ENCODE data around the gene CRIP1.

Gene CRIP1

DNA sequence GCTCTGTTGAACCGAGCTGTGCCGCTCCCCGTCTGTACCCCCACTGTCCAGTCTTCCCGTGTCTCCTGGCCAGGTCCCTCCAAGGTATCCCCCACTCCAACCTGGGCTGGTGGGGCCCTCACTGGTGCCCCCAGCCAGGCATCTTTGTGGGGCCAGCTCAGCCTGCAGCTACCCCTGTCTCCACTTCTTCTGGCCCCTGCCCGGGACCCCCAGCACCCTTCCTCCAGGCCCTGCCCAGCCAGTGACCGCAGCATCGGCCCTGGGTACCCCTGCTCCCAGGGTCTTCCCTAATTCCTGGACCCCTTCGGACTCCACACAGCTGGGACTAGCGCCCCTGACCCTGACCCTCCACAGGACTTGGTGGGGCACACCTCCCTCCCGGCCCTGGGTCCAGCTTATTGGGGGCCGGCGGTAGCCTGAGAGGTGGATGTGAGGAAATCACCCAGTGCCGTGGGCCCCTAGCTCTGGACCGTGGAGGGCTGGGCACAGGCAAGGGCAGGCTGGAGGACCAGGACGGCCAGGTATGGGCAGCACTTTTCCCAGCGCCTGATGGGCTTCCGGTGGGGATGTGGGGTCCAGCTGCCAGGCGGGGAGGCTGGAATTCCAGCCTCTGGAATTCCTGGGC, 4.1 kb upstream of the CRIP1 start:
- DNase-seq: no peak

DNA sequence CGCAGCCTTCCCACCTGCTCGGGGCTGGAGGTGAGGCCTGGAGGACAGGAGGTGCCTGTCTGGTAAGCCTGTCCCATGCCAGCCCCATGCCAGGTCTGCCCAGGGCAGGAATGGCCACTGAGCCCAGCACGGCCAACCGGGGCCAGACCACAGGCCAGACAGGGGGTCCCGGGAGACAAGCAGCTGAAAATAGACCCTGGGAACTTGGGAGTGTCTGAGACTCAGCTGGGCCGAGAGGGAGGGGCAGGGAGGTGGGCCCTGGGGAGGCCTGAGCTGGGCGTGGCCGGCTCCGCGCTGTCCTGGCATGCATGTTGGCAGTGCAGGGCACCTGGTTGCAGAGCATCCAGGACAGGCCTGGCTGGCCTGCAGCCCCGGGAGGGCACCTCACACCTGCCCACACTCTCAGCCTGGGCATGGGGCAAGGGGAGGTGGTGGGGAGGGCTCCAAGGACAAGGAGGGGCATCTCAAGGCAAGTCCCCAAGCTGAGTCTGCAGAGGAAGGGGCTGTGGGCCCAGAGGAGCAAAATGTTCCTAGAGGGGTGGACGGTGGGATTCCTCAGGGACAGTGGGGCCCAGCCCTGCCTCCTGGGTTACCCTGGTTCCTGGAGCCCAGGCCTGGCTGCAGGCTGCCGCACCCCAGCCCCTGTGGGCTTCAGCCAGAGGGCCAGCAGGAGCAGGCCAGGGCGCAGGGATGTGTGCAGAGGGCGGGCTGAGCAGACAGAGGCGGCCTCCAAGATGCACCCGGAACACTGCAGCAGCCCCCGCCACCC, 3.2 kb upstream of the CRIP1 start:
- DNase-seq: no peak

DNA sequence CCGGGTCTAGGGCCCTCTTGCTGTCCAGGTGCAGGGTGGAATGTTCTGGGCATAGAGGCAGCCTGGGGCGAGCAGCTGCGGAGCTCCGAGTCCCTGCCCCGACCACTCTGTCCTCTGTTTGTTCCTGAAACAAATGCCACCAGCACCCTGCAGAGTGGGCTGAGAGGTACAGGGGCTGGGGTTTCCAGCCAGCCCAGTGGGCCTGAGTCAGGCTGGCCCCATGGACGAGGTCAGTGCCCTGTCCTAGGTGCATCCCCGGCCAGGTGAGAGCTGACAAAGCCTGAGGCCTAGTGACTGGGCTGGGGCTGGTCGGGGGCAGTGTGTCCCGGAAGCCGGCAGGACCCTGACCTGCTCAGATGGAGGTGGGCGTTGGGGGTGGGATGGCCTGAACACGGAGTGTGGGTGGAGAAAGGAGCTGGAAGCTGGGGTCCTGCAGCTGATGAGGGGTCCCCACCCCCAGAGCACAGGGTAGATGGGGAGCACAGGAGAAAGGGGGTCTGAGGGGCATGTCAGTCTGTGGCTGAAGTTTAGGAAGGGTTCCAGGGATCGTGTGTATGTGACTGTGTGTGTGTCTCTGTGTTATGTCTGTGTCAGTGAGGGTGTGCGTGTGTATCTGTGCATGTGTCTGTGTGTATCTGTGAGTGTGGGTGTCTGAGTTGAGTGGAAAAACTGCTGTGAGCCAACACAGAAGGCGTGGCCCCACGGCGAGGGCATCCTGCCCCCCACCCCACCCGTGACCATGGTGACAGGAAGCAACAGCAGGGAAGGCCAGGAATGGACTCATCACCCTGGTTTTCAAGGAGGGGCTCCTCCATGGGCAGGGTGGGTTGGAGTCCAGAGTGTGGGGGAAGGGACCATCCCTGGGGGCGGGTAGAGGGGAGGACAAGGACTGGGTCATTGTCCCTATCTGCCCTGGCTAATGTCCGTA, 2.4 kb upstream of the CRIP1 start:
- DNase-seq: no peak

DNA sequence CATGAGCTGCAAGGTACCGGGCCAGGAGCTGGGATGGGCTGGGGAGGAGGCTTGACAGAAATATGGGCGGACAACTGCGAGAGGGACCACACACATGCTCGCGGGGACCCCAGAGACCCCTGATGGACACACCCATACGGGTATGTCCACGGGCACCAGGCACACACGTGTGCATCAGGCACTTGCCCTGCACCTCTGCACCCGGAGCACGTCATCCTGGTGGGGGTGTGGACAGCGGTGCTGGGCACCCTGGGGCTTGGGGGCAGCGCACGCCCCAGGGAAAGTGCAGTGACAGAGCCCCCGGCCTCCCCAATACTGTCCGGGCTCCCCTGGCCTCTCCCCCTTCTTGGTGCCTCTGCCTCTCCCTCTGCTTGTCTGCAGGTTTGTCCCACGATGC, 1.7 kb upstream of the CRIP1 start:
- no peak for DNase-seq

DNA sequence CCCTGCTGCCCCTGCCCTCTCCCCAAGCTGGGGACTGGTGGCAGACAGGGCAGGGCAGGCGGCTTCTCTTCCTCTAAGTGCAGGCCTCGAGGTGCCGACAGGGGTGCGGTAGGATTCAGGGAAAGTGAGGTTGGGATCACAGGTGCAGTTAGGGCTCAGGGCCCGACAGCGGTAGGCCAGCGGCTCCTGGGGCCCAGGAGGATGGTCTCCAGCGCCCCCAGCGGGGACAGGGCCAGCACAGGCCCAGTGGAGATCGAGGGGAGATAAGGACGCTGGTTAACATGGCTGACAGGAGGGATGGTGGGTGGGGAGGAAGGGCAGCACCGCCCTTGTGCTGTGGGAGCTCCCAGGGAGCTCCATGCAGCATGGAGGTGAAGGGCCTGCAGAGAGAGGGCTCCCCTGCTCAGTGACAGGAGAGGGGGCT, 935 bp upstream of the CRIP1 start:
- DNase-seq: no peak

DNA sequence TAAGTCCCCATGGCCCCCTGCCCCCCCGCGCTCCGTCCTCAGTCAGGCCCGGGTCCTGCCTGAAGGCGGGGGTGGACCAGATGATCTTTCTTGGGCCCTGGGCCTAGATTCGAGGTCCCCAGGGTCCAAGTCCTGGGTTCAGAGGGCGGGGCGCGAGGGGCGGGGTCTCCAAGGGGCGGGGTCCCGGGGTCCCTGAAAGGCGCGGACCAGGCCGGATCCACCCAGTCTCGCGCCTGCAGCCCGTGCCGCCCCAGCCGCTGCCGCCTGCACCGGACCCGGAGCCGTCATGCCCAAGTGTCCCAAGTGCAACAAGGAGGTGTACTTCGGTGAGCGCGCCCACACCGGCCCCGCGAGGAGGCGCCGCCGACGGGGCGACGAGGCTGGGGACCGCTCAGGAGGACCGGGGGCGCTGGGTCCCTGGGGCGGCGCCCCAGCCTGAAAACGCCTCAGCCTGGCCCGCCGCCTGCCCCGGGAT, 325 bp downstream of the CRIP1 start:
- peak; percentile 60 for DNase-seq

DNA sequence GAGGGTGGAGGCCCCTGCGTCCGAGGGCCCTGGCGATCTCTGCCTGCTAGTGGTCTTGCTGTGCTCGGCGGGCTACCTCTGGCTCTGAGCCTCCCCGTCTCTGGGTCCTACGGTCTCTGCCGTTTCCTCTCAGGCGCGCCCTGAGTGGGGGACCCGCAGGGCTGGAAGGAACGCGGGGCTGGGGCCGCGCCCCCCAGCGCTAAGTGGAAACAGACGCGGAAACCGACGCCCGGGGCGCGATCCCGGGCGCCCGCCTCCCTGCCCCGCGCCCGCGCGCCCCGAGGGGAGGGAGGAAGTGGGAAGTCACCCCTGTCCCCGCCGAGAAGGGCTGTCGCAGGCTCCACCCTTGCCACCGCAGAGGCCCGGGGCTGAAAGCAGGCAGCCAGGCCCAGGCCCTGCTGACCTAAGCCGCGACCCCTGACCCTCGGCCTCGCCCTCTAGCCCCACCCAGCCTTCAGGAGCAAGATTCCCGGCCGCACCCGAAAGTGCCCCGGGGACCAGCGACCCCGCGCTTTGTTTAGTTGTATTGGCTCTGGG, 831 bp downstream of the CRIP1 start:
- DNase-seq: no peak

DNA sequence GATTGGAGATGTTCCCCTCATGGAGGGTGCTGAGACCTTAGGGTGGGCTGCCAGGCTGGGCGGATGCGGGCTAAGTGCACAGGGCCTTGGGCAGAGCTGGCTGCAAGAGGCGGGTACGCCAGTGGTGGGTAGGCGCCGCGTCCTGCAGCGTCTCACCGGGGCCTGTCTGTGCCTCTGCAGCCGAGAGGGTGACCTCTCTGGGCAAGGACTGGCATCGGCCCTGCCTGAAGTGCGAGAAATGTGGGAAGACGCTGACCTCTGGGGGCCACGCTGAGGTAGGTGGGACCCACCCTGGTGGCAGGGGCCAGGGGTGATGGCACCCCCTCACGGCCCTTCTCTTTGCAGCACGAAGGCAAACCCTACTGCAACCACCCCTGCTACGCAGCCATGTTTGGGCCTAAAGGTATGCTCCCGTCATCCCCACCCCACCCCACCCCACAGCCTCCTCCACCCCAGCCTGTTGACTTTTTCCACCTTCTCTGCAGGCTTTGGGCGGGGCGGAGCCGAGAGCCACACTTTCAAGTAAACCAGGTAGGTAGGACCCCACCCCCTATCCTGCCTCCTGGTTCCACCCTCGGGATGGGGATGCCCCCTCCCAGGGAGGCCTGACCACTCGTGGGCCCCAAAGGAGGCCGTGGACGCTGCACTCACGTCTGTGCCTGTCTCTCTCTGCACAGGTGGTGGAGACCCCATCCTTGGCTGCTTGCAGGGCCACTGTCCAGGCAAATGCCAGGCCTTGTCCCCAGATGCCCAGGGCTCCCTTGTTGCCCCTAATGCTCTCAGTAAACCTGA, 1.5 kb downstream of the CRIP1 start:
- DNase-seq: no peak

DNA sequence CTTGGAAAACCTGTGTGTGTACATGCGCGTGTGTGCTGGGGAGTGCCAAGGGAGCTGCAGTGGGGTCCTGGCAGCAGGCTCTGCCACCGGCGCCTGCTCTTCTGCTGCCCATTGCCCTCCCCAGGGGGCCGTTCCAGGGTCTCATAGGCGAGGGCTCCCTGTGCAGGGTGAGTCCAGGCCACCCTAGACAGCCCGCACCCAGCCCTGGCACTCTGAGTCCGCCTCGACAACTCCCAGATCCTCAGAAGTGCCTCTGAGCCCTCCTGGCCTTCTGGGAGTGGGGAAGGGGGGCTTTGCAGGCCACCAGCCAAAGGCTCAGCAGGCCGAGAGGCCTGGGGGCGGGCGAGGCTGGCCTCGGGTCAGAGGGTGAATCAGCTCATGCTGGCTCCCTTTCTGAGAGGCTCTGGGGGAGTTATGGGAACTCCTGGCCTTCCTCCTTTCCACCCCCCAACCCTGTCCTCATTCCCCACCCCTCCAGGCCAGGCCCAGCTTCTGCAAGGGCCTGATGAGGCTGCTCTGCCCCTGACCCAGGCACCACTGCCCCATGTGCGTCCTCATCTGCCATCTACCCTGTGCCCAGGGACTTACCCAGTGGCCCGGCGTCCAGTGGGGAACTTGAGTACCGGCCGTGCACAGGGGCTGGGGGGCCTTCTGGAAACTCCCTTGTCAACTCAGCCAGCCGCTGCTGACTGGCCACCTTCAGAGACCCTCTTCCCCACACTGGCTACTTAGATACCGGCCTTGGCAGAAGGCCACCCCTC, 2.3 kb downstream of the CRIP1 start:
- DNase-seq: peak; percentile 49

DNA sequence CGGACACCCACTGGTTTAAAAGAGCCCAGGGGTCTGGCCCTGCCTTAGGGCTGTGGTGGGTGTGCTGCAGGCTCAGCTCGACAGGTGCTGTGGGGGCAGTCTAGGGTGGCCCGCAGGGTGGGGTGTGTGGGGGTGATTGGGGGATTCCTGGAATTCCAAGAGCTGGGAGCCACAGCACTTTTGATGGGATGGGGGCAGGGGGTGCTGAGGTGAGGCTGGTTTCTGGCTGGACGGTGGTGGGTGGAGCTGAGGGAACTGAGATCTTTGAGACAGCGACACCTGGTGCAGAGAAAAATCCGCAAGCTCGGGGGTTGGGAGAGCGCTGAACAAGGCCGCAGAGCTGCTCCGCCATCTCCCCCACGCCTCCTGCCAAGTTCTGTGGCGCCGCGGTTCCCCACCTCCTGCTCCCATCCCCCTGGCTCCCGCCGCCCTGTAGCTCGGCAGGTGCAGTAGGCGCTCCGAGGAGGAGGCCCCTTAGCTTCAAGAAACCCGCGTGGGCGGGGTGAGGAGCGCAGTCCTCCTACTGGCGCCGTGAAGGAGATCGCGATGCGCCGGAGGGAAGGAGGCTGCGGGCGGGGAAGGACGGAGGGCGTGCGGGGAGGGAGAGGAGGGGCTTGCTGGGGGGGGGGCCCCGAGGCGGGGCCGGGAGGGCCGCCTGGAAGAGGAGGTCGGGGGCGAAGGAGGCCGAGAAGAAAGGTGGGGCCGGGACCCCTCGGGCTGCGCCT, 3.0 kb downstream of the CRIP1 start:
- DNase-seq: peak; percentile 97

DNA sequence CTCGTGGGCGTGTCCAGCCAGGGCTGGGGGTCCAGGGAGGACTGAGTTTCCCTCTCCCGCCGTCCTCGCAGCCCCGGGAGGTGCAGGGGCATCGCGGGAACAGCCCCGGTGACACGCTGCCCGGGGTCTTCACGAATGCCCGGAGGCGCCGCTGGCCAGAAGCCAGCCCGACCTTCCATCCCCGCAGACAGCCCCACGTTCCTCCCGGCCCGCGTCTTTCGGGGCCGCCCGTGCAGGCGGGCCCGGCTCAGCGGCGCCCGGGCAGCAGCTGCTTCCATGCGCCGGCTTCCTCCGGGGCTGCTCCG, 3.5 kb downstream of the CRIP1 start:
- no peak for DNase-seq

DNA sequence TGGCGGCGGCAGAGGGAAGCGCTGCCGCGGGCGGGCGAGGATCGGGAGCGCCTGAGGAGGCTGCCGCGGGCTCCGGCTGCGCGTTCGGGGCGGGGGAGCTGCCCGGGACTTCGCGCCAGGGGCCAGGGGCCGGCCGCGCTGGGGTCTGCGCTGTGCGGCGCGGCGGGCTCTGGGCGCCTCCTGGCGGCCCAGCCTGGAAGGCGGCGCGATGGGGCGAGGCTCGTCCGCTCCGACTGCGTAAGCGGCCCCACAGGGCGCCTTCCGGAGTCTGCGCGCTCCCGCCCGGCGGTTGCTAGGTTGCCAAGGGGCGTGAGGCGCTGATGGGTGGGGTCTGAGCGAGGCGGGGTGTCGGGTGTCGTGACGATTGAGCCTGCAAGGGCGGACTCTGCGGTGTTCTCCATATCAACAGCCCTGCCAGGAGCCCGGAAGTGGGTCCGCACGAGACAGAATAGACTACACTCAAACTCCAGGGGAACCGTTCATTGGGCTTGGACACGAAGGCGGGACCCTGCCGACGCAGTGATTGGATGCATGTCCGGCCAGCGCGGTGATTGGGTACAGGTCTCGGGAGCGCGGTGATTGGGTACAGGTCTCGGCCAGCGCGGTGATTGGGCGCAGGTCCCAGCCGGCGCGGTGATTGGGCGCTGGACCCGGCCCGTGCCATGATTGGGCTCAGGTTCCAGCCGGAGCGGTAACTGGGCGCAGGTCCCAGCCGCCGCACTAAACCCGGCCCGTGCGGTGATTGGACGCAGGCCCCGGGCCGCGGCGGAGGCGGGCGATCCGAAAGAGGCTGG, 4.1 kb downstream of the CRIP1 start, which contains the start of gene TEDC1:
TSS of gene TEDC1 (plus strand) at position 675 of the 794 bp plus-strand sequence. CDS start 130 bp downstream, outside the sequence.
- DNase-seq: peak; percentile 100

DNA sequence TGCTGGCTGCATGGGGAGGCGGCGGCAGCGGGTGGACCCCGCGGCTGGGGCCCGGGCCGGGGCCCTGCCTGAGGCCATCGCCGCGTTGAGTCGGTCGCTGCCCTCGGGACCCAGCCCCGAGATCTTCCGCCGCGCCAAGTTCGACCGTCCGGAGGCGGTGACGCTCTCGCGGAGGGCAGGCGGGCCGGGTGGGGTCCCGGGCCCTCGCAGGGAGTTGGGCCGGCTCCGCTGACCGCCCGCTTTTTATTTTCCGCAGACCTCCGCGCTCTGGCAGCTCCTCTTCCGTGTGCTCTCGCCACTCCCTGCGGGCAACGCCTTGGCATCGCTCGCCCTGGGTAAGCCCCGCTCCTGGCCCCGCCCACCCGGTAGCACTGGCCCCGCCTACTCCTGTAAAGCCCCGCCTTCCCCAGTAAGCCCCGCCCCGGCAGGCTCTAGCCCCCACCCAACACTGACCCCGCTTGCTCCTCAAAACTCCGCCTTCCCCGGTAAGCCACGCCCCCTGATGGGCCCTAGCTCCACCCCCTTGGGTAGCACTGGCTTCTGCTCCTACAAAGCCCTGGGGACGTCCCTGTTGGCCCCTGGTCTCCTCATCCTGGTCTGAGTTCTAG, 4.8 kb downstream of the CRIP1 start:
- peak; percentile 52 for DNase-seq

DNA sequence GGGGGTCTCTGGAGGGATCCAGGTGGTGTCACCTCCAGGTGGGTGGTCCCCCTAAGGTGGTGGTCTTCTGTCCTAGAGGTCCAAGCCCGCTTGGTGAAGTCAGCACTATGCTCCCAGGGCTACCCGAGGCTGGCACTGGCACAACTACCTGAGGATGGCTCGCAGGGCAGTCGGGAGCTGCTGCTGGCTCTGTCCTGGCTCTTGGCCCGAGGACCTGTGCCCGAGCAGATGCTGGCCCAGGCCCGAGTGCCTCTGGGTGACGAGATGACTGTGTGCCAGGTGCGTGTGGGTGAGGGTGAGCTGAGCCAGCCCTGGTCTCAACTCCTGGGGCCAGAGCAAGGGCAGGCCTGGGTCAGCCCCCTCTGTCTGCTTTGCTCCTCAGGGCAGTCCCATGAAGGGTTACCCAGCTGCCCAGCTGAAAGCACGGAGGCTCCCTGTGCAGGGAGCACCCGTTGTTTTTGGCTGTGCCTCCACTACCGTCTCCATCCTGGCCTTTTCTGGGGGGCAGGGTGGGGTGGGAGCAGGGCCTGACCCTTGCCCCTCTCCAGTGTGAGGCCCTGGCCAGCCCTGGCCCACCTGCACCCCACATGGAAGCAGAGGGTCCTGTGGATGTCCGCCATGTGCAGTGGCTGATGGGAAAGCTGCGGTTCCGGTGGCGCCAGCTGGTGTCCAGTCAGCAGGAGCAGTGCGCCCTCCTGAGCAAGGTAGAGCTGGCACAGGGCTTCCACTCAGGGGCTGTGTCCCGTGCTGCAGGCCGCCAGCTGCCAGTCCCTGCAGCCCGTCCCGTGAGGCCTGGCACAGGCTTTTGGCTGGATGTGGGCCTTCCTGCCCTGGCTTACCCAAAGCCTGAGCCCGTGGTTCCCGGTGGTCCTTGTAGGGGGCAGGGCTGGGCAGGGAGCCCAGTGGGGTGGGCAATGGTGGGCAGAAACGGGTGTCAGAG, 5.6 kb downstream of the CRIP1 start:
- DNase-seq: no peak

DNA sequence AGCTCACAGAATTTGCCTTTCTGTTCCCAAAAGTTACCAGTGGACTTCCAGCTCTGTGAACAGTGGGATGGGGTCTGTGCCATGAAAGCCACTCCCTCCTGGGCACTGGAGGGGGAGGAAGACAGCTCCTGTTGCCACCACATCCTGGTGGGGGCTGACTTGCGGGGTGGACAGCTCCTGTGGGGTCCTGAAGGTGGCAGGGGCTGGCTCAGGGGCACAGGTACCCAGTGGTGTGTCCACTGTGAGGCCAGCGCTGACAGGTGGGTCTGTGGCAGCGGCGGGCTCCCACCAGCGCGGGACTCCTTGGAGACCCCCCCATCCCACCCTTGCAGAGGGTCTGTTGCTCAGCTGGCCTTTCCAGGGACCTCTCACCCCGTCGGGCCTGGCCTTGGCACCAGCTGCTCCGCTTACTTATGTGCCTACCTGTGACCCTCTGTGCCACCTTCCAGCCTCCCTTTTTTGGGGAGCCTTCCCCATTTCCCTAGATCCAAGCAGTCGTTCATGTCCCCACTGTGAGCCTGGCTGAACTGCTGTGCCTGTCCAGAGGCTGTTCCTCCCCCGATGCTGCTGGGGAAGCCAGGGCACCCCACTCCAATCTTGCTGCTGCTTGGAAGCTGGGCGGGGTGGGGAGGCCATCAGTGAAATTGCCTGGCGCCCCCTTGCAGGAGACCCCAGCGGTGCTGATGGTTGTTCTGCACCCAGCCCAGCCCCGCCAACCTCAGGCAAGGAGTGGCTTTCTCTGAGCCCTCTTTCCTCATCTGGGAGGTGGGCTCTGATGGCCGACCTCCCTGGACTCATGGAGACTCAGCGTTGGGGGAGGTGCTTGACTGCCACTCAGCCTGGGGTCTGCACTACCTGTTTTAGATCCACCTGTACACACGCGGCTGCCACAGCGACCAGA, 6.5 kb downstream of the CRIP1 start:
- no peak for DNase-seq

DNA sequence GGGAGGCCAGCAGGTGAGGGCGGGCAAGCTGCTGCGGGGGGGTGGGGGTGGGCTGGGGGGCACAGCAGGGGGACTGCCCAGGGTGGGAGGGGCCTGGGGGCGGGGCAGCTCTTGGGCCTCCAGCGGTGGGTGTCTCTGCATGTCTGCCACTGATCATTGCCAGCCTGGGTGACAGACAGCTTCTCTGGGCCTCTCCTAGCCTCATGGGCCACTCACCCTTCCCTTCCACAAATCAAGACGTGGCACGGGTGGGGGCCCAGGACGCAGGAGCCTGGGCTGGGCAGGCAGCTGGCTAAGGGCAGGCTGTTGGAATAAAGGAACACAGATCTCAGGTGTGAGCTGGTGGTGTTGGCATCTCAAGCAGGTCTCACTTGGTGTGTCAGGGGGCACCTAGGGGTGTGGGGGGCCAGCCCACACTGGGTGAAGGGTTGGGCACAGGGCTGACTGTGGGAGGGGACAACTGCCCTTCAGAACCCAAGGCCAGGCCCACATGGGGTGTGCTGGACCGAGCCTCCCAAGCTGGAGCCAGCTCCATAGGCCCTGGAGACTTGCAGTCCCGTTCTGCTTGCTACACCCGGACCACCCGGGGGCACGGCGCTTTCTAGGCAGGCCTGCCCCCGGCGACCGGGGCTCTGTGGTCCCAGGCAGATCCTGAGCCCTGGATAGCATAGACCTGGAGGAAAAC, 7.4 kb downstream of the CRIP1 start:
- DNase-seq: no peak

DNA sequence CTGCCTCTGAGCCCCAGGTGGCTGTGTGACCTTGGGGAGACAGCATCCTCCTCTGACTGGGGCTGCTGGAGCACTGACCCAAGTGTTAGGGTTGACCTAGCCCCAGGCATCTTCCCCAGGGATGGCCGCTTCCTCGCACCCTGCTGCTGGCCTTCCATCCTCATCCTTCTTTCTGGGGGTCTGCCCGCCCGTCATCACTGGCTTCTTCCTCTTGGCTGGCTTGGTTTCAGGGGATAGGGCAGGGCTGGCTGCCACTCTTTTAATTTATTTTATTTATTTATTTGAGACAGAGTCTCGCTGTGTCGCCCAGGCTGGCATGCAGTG, 7.9 kb downstream of the CRIP1 start:
- DNase-seq: no peak

Measured in NCI-H226 (cell line).